Naive thymus-derived CD8-positive, alpha-beta T cell (primary cell): ENCODE measurements around the gene PRLR. TPM values are rescaled to one million over a fixed set of nuclear protein-coding genes. Genes with fewer than 3 reads are reported as not detected.
"Not testable (repeated sequence)": the region's sequence is repeated elsewhere in the genome, so short reads cannot be mapped to it uniquely, and the experiment has no call there.

Experiments used
- ATAC-seq, 2 donors: fragments of 150-1000 bp; cut with Tn5 transposase in 1 of 2; sonication (Bioruptor Pico), chemical (Tn5 transposase) in 1 of 2; 1 replicate in 1 of 2; 2 replicates in 1 of 2; pipeline ENCODE4 v1.10.0; 2021; ENCODE audit warnings: mild to moderate bottlenecking in 2 of 2, moderate library complexity in 2 of 2
- POLR2A ChIA-PET: fragments of 350-600 bp; sonication (Branson Sonifier 250); formaldehyde crosslinking; loops from one replicate; lab custom pipeline; 2021; ENCODE audit warnings: antibody characterized with exemption; lab: Charles Lee
- DNase-seq, 10 donors: peaks; one replicate each; pipeline versions ENCODE4 v3.0.0 to v3.0.0-alpha.2; 2020 to 2022
- H3K27ac Mint-ChIP-seq, 10 donors: one replicate each; pipeline ENCODE4 v1.8.0; 2020 to 2022; ENCODE audit warnings: mild to moderate bottlenecking in 10 of 10, mixed read lengths in 10 of 10, moderate library complexity in 4 of 10, inconsistent platforms in 1 of 10
- H3K27me3 Mint-ChIP-seq, 5 donors: one replicate each; pipeline ENCODE4 v1.8.0; 2021 to 2022; ENCODE audit warnings: mixed read lengths in 5 of 5
- H3K36me3 Mint-ChIP-seq, 3 donors: one replicate each; pipeline ENCODE4 v1.8.0; 2020 to 2022; ENCODE audit warnings: mixed read lengths in 3 of 3, mild to moderate bottlenecking in 2 of 3, inconsistent platforms in 1 of 3
- H3K4me1 Mint-ChIP-seq, 4 donors: one replicate each; pipeline ENCODE4 v1.8.0; 2021 to 2022; ENCODE audit warnings: mixed read lengths in 4 of 4
- H3K4me3 Mint-ChIP-seq, 10 donors: one replicate each; pipeline ENCODE4 v1.8.0; 2020 to 2022; ENCODE audit warnings: mild to moderate bottlenecking in 10 of 10, mixed read lengths in 10 of 10, moderate library complexity in 6 of 10, inconsistent platforms in 1 of 10
- H3K9me3 Mint-ChIP-seq, 9 donors: one replicate each; pipeline ENCODE4 v1.8.0; 2020 to 2022; ENCODE audit warnings: mixed read lengths in 9 of 9, mild to moderate bottlenecking in 3 of 9, inconsistent platforms in 1 of 9, moderate library complexity in 1 of 9
- polyA plus RNA-seq, 3 donors: library from polyadenylated mRNA; unstranded; fragments of 300-500 nt; fragmentation: Illumina TruSeq; gene quantifications; one replicate each; pipeline ENCODE4 v1.2.3, GENCODE V29; 2021
- total RNA-seq, 8 experiments: library from RNA in 2 of 8; stranded (reverse) in 2 of 8; gene quantifications; one replicate each; pipeline ENCODE4 v1.2.3 and lab custom pipeline; 2021 to 2026

The PRLR gene
- total and polyA plus RNA-seq, 5 experiments from 2014 or later = not detected

DNA sequence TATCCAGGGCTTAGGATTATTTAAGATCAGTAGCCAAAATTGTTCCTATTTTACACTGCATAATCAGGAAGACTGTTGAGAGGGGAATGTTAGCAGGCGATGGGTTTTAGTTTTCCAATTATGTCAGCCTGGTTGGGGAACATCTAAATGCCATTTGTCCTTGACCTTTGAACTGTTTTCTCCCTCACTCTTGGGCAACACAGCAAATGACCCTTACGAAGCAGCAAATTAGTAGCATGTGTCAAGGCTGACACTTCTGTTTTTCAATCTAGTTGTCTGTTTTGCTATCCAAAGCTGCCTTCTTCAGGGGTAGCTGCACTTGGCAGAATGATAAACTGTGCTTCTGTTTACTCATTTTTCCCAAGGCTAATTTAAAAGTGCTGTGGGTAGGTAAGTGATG lies 104.5 kb downstream of the PRLR start:
- Mint-ChIP-seq H3K27ac (no peak overlapping the region), H3K9me3 (peaks cover 0 to 6% (median 0%) of the 10 kb centered on the region in 9 donors), H3K27me3 (peaks cover 22 to 41% (median 31%) of the 10 kb centered on the region in 5 donors), H3K4me1 (peaks cover 9 to 13% (median 11%) of the 10 kb centered on the region in 4 donors), H3K36me3 (no peaks in the 10 kb centered on the region), H3K4me3 (no peak overlapping the region)
- DNase-seq = no peak
- no peak for ATAC-seq
- POLR2A ChIA-PET = no interaction called here

DNA sequence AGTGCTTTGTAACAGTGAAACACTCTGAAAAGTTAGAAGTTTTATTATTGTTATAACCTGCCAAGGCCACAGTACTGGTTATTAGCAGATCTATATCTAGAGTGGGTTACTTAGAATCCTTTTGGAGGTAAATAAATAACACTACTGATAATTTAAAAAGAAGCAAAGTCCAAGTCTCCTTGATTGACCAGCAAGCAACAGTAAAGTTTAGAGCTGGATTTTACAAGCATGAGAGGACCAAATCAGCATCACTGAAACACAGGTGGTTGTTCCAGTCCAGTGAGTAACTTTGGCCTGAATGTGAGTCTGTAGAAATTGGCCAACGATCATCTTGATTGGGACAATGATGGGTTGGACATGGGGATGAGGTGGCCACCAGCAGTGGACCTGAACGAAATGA lies 105.4 kb downstream of the PRLR start:
- Mint-ChIP-seq H3K4me1 (peaks cover 2 to 4% (median 3%) of the 10 kb centered on the region in 4 donors), H3K9me3 (no peaks in the 10 kb centered on the region), H3K36me3 (no peaks in the 10 kb centered on the region), H3K27me3 (peaks cover 20 to 34% (median 26%) of the 10 kb centered on the region in 5 donors), H3K27ac (no peak overlapping the region), H3K4me3 (no peak overlapping the region)
- ATAC-seq = no peak
- no peak for DNase-seq
- POLR2A ChIA-PET = no interaction called here

DNA sequence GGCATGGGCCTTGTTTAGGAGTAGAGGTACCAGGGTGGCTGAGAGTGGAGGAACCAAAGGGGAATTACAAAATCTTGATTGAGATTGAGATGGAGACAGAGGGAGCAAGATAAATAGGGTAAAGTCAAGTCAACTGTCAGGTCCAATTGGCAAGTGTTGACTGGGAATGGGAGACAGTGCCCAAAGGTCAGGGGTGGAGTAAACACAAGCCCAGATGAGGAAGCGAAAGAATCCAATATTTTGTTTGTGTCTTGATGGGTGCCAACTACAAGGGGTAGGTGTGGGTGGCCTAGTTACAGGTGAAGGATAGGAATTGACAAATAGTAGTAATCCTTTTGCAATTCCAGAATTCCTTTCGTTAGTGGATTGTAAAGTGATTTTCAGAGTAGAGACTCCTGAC lies 107.5 kb downstream of the PRLR start:
- no peak overlapping the region for H3K27ac Mint-ChIP-seq
- DNase-seq (no peak), ATAC-seq (no peak)
- POLR2A ChIA-PET = no interaction called here
- no peaks in the 10 kb centered on the region for H3K36me3 Mint-ChIP-seq
- H3K4me1 Mint-ChIP-seq = no peaks in the 10 kb centered on the region
- H3K27me3 Mint-ChIP-seq = peaks cover 12 to 24% (median 18%) of the 10 kb centered on the region in 5 donors
- H3K4me3 Mint-ChIP-seq = no peak overlapping the region
- no peaks in the 10 kb centered on the region for H3K9me3 Mint-ChIP-seq

DNA sequence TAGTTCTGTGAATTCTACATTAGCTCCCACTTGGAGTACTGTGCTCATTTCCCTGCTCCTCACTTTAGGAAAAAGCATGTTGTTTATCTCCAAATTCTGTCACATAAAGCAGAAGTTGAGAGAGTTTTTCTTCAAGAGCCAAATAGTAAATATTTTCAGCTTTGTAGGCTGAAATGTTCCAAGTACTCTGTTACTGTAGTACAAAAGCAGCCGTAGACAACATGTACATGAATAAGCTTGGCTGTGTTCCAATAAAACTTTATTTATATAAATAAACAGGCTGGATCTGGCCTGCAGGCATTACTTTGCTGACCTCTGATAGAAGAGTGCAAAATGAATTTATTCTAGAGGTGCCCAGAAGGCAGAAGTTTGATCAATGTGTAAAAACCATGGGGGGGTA lies 109.6 kb downstream of the PRLR start:
- Mint-ChIP-seq H3K27ac (no peak overlapping the region), H3K27me3 (peaks cover 4 to 18% (median 12%) of the 10 kb centered on the region in 5 donors), H3K4me1 (no peaks in the 10 kb centered on the region), H3K36me3 (no peaks in the 10 kb centered on the region), H3K4me3 (no peak overlapping the region), H3K9me3 (no peaks in the 10 kb centered on the region)
- POLR2A ChIA-PET = no interaction called here
- DNase-seq = no peak
- no peak for ATAC-seq

DNA sequence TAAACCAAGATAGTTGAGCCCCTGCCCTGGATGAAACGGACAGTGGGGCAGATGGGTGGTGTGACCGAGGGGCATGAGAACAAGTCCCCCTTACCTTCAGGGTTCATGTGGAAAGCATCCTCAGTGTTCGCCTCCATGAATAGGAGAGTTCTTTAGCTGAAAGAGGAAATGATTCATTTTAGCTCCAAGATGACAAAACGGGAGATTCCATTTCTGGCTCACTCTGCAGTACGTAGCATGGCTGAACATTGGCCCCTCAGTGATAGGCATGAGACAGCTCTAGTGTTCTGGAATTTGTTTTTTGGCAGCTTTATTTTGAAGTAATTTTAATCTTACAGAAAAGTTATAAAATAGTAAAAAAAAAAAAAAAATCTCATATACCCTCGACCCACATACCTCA lies 112.3 kb downstream of the PRLR start:
- Mint-ChIP-seq H3K36me3 (no peaks in the 10 kb centered on the region), H3K27ac (no peak overlapping the region), H3K4me3 (no peak overlapping the region), H3K27me3 (peaks cover 4 to 44% (median 22%) of the 10 kb centered on the region in 5 donors), H3K9me3 (peaks cover 0 to 2% (median 0%) of the 10 kb centered on the region in 9 donors), H3K4me1 (no peaks in the 10 kb centered on the region)
- ATAC-seq (no peak), DNase-seq (no peak)
- POLR2A ChIA-PET = no interaction called here

DNA sequence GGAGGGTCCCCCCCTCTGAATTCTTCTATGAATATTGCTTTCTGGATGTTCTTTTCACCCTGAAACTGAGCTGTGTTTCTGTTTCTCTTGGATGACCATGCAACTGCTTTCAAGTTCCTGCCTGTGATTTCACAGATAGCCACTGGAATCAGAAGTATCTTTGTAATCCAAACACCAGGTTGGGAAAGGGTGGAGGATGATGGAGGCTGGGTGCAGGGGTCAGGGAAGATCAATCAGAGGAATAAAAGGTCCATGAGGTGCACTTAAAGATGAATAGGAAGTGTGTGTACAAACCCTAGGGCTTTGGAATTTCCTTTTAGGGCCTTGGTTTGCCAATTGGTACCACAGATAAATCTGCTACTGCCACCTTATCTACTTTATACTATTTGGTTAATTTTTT lies 114.4 kb downstream of the PRLR start:
- H3K36me3 Mint-ChIP-seq = no peaks in the 10 kb centered on the region
- H3K27ac Mint-ChIP-seq = no peak overlapping the region
- peaks cover 0 to 2% (median 0%) of the 10 kb centered on the region in 9 donors for H3K9me3 Mint-ChIP-seq
- no peaks in the 10 kb centered on the region for H3K4me1 Mint-ChIP-seq
- POLR2A ChIA-PET = no interaction called here
- H3K4me3 Mint-ChIP-seq = no peak overlapping the region
- ATAC-seq = no peak
- no peak for DNase-seq
- peaks cover 4 to 54% (median 19%) of the 10 kb centered on the region in 5 donors for H3K27me3 Mint-ChIP-seq

DNA sequence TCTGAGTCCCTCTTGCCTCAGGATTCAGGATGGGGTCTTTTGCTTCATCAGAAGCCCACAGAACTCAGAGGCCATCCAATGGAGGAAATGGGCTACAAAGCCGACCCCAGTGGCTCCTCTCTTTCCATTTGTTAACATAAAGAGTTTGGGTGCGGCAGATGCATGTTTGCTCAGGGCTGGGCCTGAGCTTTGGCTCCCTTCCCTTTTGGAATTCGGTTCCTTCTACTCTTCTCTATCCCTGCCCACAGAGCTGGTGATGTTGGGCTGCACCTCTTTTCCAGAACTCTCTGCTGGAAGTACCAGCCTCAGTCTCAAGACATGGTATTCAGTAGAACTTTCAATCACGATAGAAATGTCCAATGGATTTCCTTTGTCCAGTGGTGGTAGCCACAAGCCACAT lies 115.6 kb downstream of the PRLR start:
- ATAC-seq (no peak), DNase-seq (no peak)
- Mint-ChIP-seq H3K27ac (no peak overlapping the region), H3K4me1 (no peaks in the 10 kb centered on the region), H3K9me3 (peaks cover 0 to 2% (median 0%) of the 10 kb centered on the region in 9 donors), H3K4me3 (no peak overlapping the region), H3K36me3 (no peaks in the 10 kb centered on the region), H3K27me3 (peaks cover 4 to 54% (median 18%) of the 10 kb centered on the region in 5 donors)
- POLR2A ChIA-PET = no interaction called here

DNA sequence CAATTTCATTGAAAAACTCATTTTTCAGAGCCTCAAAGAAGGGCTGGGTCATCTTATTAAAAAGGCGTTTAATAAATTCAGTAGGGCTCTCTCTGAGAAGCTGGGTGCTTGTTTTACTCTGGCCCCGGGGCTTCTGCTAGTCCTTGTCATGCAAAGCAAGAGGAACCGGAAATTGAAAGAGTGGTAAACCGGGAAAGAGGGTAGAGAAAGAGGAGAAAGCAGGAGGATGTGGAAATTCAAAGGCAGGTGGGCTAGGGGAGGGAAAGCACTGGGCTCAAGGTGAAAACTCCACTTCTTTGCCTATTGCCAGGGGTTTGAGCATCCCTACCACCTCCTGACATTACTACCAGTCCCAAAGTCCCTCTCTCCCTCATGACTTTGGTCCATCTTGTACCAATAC lies 118.0 kb downstream of the PRLR start:
- Mint-ChIP-seq H3K4me3 (no peak overlapping the region), H3K4me1 (no peaks in the 10 kb centered on the region), H3K27me3 (peaks cover 3 to 51% (median 14%) of the 10 kb centered on the region in 5 donors), H3K9me3 (peaks cover 0 to 16% (median 7%) of the 10 kb centered on the region in 9 donors), H3K27ac (no peak overlapping the region), H3K36me3 (no peaks in the 10 kb centered on the region)
- DNase-seq = no peak
- no peak for ATAC-seq
- POLR2A ChIA-PET = no interaction called here

DNA sequence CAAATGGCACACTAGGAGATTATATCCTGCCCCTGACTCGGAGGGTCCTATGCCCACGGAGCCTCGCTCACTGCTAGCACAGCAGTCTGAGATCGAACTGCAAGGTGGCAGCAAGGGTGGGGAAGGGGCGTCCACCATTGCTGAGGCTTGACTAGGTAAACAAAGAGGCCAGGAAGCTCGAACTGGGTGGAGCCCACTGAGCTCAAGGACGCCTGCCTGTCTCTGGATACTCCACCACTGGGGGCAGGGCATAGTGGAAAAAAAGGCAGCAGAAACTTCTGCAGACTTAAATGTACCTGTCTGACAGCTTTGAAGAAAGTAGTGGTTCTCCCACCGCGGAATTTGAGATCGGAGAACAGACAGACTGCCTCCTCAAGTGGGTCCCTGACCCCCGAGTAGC lies 125.7 kb downstream of the PRLR start:
- ATAC-seq, H3K27ac Mint-ChIP-seq, H3K4me3 Mint-ChIP-seq, POLR2A ChIA-PET, DNase-seq, H3K4me1 Mint-ChIP-seq, H3K36me3 Mint-ChIP-seq: not testable (repeated sequence)
- Mint-ChIP-seq H3K27me3 (peaks cover 13 to 72% (median 38%) of the 10 kb centered on the region in 5 donors), H3K9me3 (peaks cover 0 to 25% (median 9%) of the 10 kb centered on the region in 9 donors)

DNA sequence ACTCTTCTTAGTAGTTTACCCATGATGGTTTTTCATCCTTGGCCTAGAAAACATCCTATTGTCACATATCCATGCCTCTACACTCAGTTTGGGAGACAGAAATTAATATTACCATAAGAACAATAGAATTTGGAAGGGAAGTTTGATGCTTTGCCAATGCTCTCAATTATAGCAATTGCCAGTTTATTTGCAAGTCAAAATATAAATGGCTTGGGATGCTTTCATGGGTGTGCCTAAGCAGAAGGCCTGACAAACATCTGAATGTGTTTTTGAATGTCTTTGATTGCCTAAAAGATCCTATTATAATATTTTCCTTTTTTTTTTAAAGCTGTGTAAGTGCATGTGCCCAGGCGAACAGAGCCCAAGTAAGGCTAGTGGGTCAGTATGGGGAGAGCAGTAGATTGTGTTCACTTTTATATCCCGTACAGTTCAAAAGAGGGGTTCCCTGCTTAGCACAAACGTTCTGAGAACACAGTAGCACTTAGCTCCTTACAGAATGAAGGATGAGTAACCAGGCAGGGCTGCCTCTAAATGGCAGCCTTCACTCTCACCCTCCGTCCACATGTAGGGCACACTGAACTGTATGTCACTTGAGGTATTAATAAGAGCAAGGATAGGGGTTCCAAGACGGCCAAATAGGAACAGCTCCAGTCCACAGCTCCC lies 126.5 kb downstream of the PRLR start:
- Mint-ChIP-seq H3K27me3 (peaks cover 13 to 69% (median 38%) of the 10 kb centered on the region in 5 donors), H3K9me3 (peaks cover 0 to 18% (median 8%) of the 10 kb centered on the region in 9 donors), H3K27ac (no peak overlapping the region), H3K36me3 (peaks cover 0 to 5% (median 0%) of the 10 kb centered on the region in 3 donors), H3K4me3 (no peak overlapping the region), H3K4me1 (no peaks in the 10 kb centered on the region)
- ATAC-seq (no peak), DNase-seq (no peak)
- POLR2A ChIA-PET = no interaction called here

DNA sequence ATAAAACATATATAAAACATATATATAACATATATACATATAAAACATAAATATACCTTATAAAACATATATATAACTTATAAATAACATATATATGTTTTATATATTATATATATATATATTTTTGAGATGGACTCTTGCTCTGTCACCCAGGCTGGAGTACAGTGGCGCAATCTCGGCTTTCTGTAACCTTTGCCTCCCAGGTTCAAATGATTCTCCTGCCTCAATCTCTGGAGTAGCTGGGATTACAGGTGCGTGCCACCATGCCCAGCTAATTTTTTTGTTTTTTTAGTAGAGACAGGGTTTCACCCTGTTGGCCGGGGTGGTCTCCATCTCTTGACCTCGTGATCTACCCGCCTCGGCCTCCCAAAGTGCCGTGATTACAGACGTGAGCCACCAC lies 128.6 kb downstream of the PRLR start:
- POLR2A ChIA-PET, H3K4me3 Mint-ChIP-seq, H3K9me3 Mint-ChIP-seq, DNase-seq, ATAC-seq, H3K27ac Mint-ChIP-seq, H3K36me3 Mint-ChIP-seq, H3K4me1 Mint-ChIP-seq: not testable (repeated sequence)
- peaks cover 11 to 71% (median 42%) of the 10 kb centered on the region in 5 donors for H3K27me3 Mint-ChIP-seq

DNA sequence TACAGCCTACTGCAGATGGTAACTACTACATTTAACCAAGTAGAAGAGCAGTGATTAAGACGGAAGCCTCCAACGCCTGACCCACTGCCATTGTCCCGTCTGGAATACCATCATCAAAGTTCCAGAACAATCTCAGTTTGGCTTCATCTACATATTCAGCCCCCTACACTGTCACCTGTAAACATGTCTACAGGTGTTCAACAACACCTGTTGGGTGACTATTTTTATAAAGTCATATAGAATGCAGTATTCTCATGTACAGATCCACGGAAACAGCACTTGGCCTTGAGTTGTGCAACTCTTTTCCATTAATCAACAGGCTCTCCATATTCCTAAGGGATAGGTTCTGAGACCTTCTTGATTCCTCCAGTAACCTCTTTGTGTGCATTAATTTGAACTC lies 129.3 kb downstream of the PRLR start:
- peaks cover 0 to 5% (median 0%) of the 10 kb centered on the region in 3 donors for H3K36me3 Mint-ChIP-seq
- no peak overlapping the region for H3K27ac Mint-ChIP-seq
- POLR2A ChIA-PET = no interaction called here
- ATAC-seq (no peak), DNase-seq (no peak)
- H3K4me1 Mint-ChIP-seq = no peaks in the 10 kb centered on the region
- H3K27me3 Mint-ChIP-seq = peaks cover 11 to 64% (median 35%) of the 10 kb centered on the region in 5 donors
- no peak overlapping the region for H3K4me3 Mint-ChIP-seq
- H3K9me3 Mint-ChIP-seq = peaks cover 0 to 9% (median 2%) of the 10 kb centered on the region in 9 donors

DNA sequence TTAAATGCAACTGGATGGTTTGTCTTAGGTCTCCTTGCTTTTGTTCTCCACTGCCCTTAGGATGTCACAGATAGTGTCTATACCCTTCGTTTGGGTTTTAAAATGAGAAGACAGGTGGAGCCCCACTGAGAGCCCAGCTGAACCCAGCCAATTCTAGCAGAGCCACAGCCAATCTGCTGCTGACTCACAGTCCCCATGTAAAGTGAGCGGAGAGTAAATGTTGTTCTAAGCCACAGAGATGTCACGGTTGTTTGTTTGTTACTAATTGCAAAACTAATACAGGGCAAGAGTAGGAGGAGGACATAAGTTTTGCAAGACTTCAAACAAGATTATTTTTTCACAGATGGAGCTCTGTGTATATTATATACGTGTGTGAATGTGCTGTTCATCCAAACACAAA lies 132.1 kb downstream of the PRLR start:
- H3K4me3 Mint-ChIP-seq = no peak overlapping the region
- ATAC-seq = no peak

More for the DNA sequence above, 132.1 kb downstream of the PRLR start:
- POLR2A ChIA-PET = no interaction called here
- Mint-ChIP-seq H3K27ac (no peak overlapping the region), H3K4me1 (peaks cover 0 to 3% (median 0%) of the 10 kb centered on the region in 4 donors), H3K27me3 (peaks cover 2 to 36% (median 17%) of the 10 kb centered on the region in 5 donors), H3K36me3 (no peaks in the 10 kb centered on the region), H3K9me3 (peaks cover 0 to 2% (median 0%) of the 10 kb centered on the region in 9 donors)
- no peak for DNase-seq
